Measurements from ENCODE around the gene HES3. TPM values are rescaled to one million over a fixed set of nuclear protein-coding genes. Genes with fewer than 3 reads are reported as not detected.
"Not testable (repeated sequence)": the region's sequence is repeated elsewhere in the genome, so short reads cannot be mapped to it uniquely, and the experiment has no call there.

The HES3 gene
- total RNA-seq, 4 donors from 2014 or later = not detected

DNA sequence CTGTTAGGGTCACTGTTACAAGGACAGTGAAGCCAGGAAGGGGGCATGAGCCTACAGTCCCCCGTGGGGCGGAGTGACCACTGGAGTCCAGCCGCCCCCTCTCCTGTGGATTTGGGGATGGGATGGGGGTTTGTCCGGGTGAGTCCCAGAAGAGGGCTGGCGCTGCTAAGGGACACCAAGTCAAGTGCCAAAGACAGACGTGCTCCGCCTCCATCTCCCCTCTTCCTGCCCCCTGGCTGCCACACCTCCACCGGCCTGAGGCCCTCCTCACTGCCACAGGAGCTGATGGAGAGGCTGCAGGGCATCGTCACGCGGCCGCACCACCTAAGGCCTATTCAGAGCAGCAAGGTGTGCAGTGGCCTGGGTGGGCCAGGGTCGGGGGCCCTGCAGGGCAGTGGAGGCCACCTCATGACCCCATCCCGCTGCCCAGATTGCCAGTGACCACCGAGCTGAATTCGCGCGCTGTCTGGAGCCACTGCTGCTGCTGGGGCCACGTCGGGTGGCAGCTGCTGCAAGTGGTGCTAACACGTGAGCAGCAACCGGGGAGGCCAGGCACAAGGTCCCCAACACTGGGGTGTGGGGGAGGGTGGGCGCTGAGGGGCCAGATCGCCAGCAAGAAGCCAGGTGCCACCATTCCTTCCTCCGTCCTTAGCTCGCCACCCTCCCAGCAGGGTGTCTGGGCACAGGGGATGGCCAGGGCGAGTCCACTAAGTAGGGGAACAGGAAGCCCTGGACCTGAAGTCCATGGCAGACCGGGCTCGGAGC, 33.2 kb upstream of the HES3 start:
- no peaks in the 10 kb centered on the region for H3K9me3 ChIP-seq

DNA sequence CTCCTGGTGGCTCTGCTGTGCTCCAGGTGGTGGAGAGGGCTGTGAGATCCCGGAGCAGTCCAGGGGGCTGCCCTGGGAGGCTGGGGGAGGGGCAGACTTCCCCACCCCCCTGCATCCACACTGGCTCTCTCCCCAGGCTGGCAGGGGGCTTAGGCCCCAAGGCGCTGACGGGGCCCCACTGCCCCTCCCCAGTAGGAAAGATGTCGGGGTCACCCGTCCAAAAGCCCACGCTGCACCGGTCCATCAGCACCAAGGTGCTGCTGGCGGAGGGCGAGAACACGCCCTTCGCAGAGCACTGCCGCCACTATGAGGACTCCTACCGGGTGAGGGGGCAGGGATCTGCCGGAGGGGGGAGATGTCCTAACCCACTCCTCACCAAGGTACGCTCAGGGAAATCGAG, 32.2 kb upstream of the HES3 start:
- DNase-seq = no peak
- no peak for TF ChIP-seq POLR2A (IDR thresholded peaks at IDR 0.05)
- TF ChIP-seq, protein P1, sequence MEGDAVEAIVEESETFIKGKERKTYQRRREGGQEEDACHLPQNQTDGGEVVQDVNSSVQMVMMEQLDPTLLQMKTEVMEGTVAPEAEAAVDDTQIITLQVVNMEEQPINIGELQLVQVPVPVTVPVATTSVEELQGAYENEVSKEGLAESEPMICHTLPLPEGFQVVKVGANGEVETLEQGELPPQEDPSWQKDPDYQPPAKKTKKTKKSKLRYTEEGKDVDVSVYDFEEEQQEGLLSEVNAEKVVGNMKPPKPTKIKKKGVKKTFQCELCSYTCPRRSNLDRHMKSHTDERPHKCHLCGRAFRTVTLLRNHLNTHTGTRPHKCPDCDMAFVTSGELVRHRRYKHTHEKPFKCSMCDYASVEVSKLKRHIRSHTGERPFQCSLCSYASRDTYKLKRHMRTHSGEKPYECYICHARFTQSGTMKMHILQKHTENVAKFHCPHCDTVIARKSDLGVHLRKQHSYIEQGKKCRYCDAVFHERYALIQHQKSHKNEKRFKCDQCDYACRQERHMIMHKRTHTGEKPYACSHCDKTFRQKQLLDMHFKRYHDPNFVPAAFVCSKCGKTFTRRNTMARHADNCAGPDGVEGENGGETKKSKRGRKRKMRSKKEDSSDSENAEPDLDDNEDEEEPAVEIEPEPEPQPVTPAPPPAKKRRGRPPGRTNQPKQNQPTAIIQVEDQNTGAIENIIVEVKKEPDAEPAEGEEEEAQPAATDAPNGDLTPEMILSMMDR (IDR thresholded peaks at IDR 0.05) = no peak
- Histone ChIP-seq H3K4me1 (peaks cover 0 to 8% of the 10 kb centered on the region in 2 donors), H3K36me3 (no peaks in the 10 kb centered on the region), H3K27ac (no peak overlapping the region), H3K4me3 (no peak overlapping the region), H3K27me3 (no peaks in the 10 kb centered on the region), H3K9me3 (no peaks in the 10 kb centered on the region)
- intact Hi-C loops (cut with DNase I; ENCODE audit: low total_unique reads) = no loop called here

More for the DNA sequence above, 33.2 kb upstream of the HES3 start:
- no peak for DNase-seq
- Histone ChIP-seq H3K36me3 (no peaks in the 10 kb centered on the region), H3K4me1 (peaks cover 0 to 8% of the 10 kb centered on the region in 2 donors), H3K4me3 (no peak overlapping the region), H3K27me3 (no peaks in the 10 kb centered on the region), H3K27ac (no peak overlapping the region)
- intact Hi-C loops (cut with DNase I; ENCODE audit: low total_unique reads) = no loop called here
- TF ChIP-seq POLR2A (IDR thresholded peaks at IDR 0.05) = no peak
- TF ChIP-seq, protein P1 (IDR thresholded peaks at IDR 0.05) = no peak

DNA sequence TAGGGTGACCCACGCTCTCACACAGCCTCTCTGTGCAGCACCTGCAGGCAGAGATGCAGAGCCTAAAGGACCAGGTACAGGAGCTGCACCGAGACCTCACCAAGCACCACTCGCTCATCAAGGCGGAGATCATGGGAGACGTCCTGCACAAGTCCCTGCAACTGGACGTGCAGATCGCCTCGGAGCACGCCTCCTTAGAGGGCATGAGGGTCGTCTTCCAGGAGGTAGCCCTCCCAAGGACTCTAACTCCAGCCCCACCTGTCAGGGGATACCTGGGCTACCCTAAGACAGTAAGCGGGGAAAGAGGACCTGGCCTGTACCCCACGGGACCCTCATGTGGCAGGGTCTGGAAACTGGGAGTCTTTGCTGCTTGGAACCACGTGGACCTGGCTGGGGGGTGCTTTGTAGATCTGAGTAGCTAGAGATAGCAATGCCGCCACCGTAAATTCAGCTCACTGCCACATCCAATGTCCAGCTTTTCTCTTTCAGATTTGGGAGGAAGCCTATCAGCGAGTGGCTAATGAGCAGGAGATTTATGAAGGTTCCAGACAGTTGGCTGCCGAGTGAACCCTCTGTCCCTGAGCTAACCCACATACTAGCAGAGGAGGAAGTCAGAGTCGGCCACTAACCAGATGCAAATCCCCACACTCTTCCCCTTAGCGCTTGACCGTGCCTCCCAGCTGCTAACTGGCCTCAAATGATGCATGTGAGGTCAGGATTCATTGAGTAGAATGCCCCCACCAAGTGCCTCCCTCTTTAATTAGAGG, 31.6 kb upstream of the HES3 start:
- Histone ChIP-seq H3K4me1 (peaks cover 0 to 8% of the 10 kb centered on the region in 2 donors), H3K27me3 (no peaks in the 10 kb centered on the region), H3K9me3 (no peaks in the 10 kb centered on the region), H3K4me3 (no peak overlapping the region), H3K27ac (no peak overlapping the region), H3K36me3 (no peaks in the 10 kb centered on the region)
- intact Hi-C loops (cut with DNase I; ENCODE audit: low total_unique reads) = no loop called here
- no peak for DNase-seq
- TF ChIP-seq, protein P1 (IDR thresholded peaks at IDR 0.05) = no peak
- no peak for TF ChIP-seq POLR2A (IDR thresholded peaks at IDR 0.05)

DNA sequence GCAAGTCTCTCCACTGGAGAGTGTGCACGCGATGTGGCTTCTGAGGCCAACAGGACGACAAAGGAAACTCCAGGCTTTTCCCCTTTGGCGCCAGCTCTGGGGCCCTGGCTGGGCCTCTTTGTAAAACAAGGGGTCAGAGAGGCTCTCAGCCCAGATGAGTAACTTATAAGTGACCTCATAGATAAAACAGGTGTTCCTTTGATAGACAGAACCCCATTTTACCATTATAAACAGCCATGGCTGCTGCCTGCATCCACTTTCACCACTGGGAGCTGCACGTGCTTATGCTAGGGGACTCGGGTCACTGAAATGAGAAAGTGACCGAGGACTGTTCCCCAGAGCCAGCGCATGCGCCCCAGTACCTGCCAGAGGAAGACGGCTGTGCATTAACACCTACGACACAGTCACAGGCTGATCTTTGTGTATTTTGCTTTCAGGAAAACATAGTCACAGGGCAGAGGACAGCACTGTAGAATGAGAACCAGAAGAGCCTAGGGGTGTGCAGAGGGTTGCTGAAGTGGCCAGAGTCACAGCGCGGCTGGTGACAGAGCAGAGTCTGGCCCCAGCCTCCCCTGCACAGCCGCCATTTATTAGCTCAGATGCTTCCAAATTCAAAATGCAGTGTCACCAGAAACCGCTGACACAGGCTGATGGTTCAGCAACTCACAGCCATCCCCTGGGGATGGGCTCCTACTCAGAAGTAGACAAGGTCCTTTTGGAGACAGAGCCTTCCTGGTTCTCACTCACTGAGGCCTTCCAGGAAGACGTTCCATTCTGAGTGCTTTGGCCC, 25.4 kb upstream of the HES3 start:
- Histone ChIP-seq H3K4me3 (no peak overlapping the region), H3K9me3 (no peaks in the 10 kb centered on the region), H3K27ac (no peak overlapping the region), H3K27me3 (no peaks in the 10 kb centered on the region), H3K4me1 (no peaks in the 10 kb centered on the region), H3K36me3 (no peaks in the 10 kb centered on the region)
- no peak for TF ChIP-seq POLR2A (IDR thresholded peaks at IDR 0.05)
- TF ChIP-seq, protein P1 (IDR thresholded peaks at IDR 0.05) = no peak
- intact Hi-C loops (cut with DNase I; ENCODE audit: low total_unique reads) = no loop called here
- DNase-seq = no peak

DNA sequence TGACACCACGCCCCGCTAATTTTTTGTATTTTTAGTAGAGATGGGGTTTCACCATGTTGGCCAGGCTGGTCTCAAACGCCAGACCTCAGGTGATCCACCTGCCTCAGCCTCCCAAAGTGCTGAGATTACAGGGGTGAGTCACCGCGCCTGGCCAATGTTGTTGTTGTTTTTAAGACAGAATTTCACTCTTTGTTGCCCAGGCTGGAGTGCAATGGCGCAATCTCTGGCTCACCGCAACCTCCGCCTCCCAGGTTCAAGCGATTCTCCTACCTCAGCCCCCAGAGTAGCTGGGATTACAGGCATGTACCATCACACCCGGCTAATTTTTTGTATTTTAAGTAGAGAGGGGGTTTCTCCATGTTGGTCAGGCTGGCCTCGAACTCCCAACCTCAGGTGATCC, 24.3 kb upstream of the HES3 start:
- H3K27ac ChIP-seq; H3K4me3 ChIP-seq; H3K4me1 ChIP-seq; DNase-seq; H3K36me3 ChIP-seq; H3K27me3 ChIP-seq; intact Hi-C loops (cut with DNase I; ENCODE audit: low total_unique reads); H3K9me3 ChIP-seq: not testable (repeated sequence)

Measured in uterus (tissue), 4 donors.